DND-41 (cell line): ENCODE data around the gene FCGR3B.
"Not testable (repeated sequence)": the region's sequence is repeated elsewhere in the genome, so short reads cannot be mapped to it uniquely, and the experiment has no call there.

ENCODE experiments used
- ATAC-seq: fragments of 200-7000 bp; cut with Tn5 transposase; 3 replicates; pipeline ENCODE4 v1.9.1; 2021; ENCODE audit warnings: low read depth; ENCODE audit not compliant: insufficient read depth
- DNase-seq: peaks from one replicate; pipeline ENCODE4 v3.0.0-alpha.2; 2020
- H2AFZ ChIP-seq: 2 replicates; pipeline ENCODE4 v1.6.0; 2012; ENCODE audit warnings: low read depth, low read length
- H3K27ac ChIP-seq: 2 replicates; pipeline ENCODE4 v1.5.1; 2012; ENCODE audit warnings: low read length, inconsistent platforms
- H3K27me3 ChIP-seq: fragments of 200-600 bp; sonication (generic); 2 replicates; pipeline ENCODE4 v1.6.0; 2012; ENCODE audit warnings: low read length, mild to moderate bottlenecking, inconsistent platforms; ENCODE audit not compliant: insufficient read depth, poor library complexity
- H3K36me3 ChIP-seq: 2 replicates; pipeline ENCODE4 v1.5.1; 2012; ENCODE audit warnings: low read length, inconsistent platforms; ENCODE audit not compliant: insufficient read depth
- H3K4me1 ChIP-seq: 2 replicates; pipeline ENCODE4 v1.5.1; 2012; ENCODE audit warnings: mild to moderate bottlenecking, low read length; ENCODE audit not compliant: insufficient read depth
- H3K4me2 ChIP-seq: 2 replicates; pipeline ENCODE4 v1.6.0; 2012; ENCODE audit warnings: mild to moderate bottlenecking, moderate library complexity, low read length, inconsistent platforms; ENCODE audit not compliant: insufficient read depth
- H3K4me3 ChIP-seq, 2 experiments: fragments of 200-600 bp in 1 of 2; shearing (Covaris generic) in 1 of 2; 2 replicates each; pipeline ENCODE4 v1.5.1; 2012 to 2016; ENCODE audit warnings: inconsistent platforms in 2 of 2, low read length in 2 of 2, mild to moderate bottlenecking in 2 of 2, low read depth in 1 of 2, moderate library complexity in 1 of 2
- H3K79me2 ChIP-seq: 2 replicates; pipeline ENCODE4 v1.6.0; 2012; ENCODE audit warnings: low read length, inconsistent platforms; ENCODE audit not compliant: insufficient read depth
- H3K9ac ChIP-seq: 2 replicates; pipeline ENCODE4 v1.6.0; 2012; ENCODE audit warnings: low read depth, mild to moderate bottlenecking, inconsistent platforms, low read length, moderate library complexity
- H3K9me3 ChIP-seq: 2 replicates; pipeline ENCODE4 v1.5.1; 2012; ENCODE audit warnings: low read length, moderate library complexity, mild to moderate bottlenecking, inconsistent platforms; ENCODE audit not compliant: insufficient read depth, severe bottlenecking
- H4K20me1 ChIP-seq: 2 replicates; pipeline ENCODE4 v1.6.0; 2012; ENCODE audit warnings: low read length; ENCODE audit not compliant: insufficient read depth

Gene FCGR3B

GRCh38 chr1:161595583-161595982, 35.4 kb downstream of the FCGR3B start:
- H3K4me2 ChIP-seq, H3K9ac ChIP-seq, ATAC-seq, H3K27ac ChIP-seq, H3K79me2 ChIP-seq, H3K4me3 ChIP-seq, H3K9me3 ChIP-seq, H4K20me1 ChIP-seq, H3K27me3 ChIP-seq, H2AFZ ChIP-seq, H3K4me1 ChIP-seq, H3K36me3 ChIP-seq, DNase-seq: not testable (repeated sequence)

GRCh38 chr1:161595173-161595572, 35.8 kb downstream of the FCGR3B start:
- not testable (repeated sequence) for DNase-seq, H3K79me2 ChIP-seq, H3K27me3 ChIP-seq, H2AFZ ChIP-seq, H4K20me1 ChIP-seq, H3K36me3 ChIP-seq, H3K4me3 ChIP-seq, H3K9me3 ChIP-seq, H3K9ac ChIP-seq, H3K4me2 ChIP-seq, H3K4me1 ChIP-seq, H3K27ac ChIP-seq, ATAC-seq

- not testable (repeated sequence) for H3K4me3 ChIP-seq, H3K9me3 ChIP-seq, H3K79me2 ChIP-seq, DNase-seq, H2AFZ ChIP-seq, H3K36me3 ChIP-seq, H3K9ac ChIP-seq, H3K4me1 ChIP-seq, H4K20me1 ChIP-seq, ATAC-seq, H3K27me3 ChIP-seq, H3K27ac ChIP-seq, H3K4me2 ChIP-seq
Observed at GRCh38 chr1:161594269-161594984, 36.5 kb downstream of the FCGR3B start.

GRCh38 chr1:161593092-161593755, 37.8 kb downstream of the FCGR3B start:
- H3K4me2 ChIP-seq, H2AFZ ChIP-seq, H3K27me3 ChIP-seq, DNase-seq, H3K4me1 ChIP-seq, H3K79me2 ChIP-seq, H3K36me3 ChIP-seq, H3K9ac ChIP-seq, H3K27ac ChIP-seq, H4K20me1 ChIP-seq, H3K9me3 ChIP-seq, ATAC-seq, H3K4me3 ChIP-seq: not testable (repeated sequence)

- not testable (repeated sequence) for H3K9me3 ChIP-seq, H3K4me3 ChIP-seq, H3K4me2 ChIP-seq, H2AFZ ChIP-seq, H3K4me1 ChIP-seq, DNase-seq, ATAC-seq, H3K27ac ChIP-seq, H3K36me3 ChIP-seq, H3K79me2 ChIP-seq, H3K27me3 ChIP-seq, H3K9ac ChIP-seq, H4K20me1 ChIP-seq
Observed at GRCh38 chr1:161592586-161592985, 38.4 kb downstream of the FCGR3B start.

GRCh38 chr1:161589920-161590319, 41.1 kb downstream of the FCGR3B start:
- H3K4me2 ChIP-seq, H3K4me3 ChIP-seq, H3K27ac ChIP-seq, H2AFZ ChIP-seq, H3K36me3 ChIP-seq, H4K20me1 ChIP-seq, DNase-seq, ATAC-seq, H3K27me3 ChIP-seq, H3K9me3 ChIP-seq, H3K4me1 ChIP-seq, H3K9ac ChIP-seq, H3K79me2 ChIP-seq: not testable (repeated sequence)

- not testable (repeated sequence) for H3K36me3 ChIP-seq, DNase-seq, H3K9ac ChIP-seq, H3K4me2 ChIP-seq, H3K27me3 ChIP-seq, H3K4me3 ChIP-seq, H4K20me1 ChIP-seq, ATAC-seq, H3K4me1 ChIP-seq, H3K27ac ChIP-seq, H3K9me3 ChIP-seq, H2AFZ ChIP-seq, H3K79me2 ChIP-seq
Observed at GRCh38 chr1:161589365-161589764, 41.6 kb downstream of the FCGR3B start.

- not testable (repeated sequence) for H3K27me3 ChIP-seq, H4K20me1 ChIP-seq, DNase-seq, H3K4me3 ChIP-seq, ATAC-seq, H3K36me3 ChIP-seq, H2AFZ ChIP-seq, H3K9ac ChIP-seq, H3K4me2 ChIP-seq, H3K4me1 ChIP-seq, H3K27ac ChIP-seq, H3K9me3 ChIP-seq, H3K79me2 ChIP-seq
Observed at GRCh38 chr1:161588596-161588995, 42.4 kb downstream of the FCGR3B start.
